H1 (cell line): Measurements from ENCODE around the gene ASB14. TPM values are rescaled to one million over a fixed set of nuclear protein-coding genes. Genes with fewer than 3 reads are reported as not detected.

Experiments used
- CBX5 ChIP-seq: fragments of 300-800, 300-1000 bp; sonication (generic); IDR thresholded peaks from 2 replicates; pipeline ENCODE4 v1.7.1; 2016; ENCODE audit warnings: antibody characterized with exemption, low read length, low read depth
- EZH2 ChIP-seq: fragments of 200-600 bp; sonication (generic); IDR thresholded peaks from 2 replicates; pipeline ENCODE4 v1.7.1; 2012; ENCODE audit warnings: low read depth, mild to moderate bottlenecking, moderate library complexity, low read length, inconsistent platforms; ENCODE audit not compliant: severe bottlenecking
- FOSL1 ChIP-seq: IDR thresholded peaks from 2 replicates; pipeline ENCODE4 v1.6.1; 2011; ENCODE audit warnings: mild to moderate bottlenecking, low read depth, low read length, moderate library complexity; ENCODE audit not compliant: insufficient read depth
- GABPA ChIP-seq: IDR thresholded peaks from 2 replicates; pipeline ENCODE4 v1.6.1; 2011; ENCODE audit warnings: mild to moderate bottlenecking, low read length, moderate library complexity, borderline replicate concordance; ENCODE audit not compliant: insufficient read depth
- JUN ChIP-seq: IDR thresholded peaks from 2 replicates; pipeline ENCODE4 v1.6.1; 2011; ENCODE audit warnings: low read depth, mild to moderate bottlenecking, improper control_type of control experiment, low read length
- NRF1 ChIP-seq: IDR thresholded peaks from 2 replicates; pipeline ENCODE4 v1.6.1; 2011; ENCODE audit warnings: mild to moderate bottlenecking, low read depth, low read length, improper control_type of control experiment
- SIRT6 ChIP-seq: IDR thresholded peaks from one replicate; pipeline ENCODE4 v1.7.1; 2012; ENCODE audit warnings: low read length, inconsistent platforms
- SP2 ChIP-seq: IDR thresholded peaks from 2 replicates; pipeline ENCODE4 v1.6.1; 2012; ENCODE audit warnings: mild to moderate bottlenecking, low read length, inconsistent platforms
- TEAD4 ChIP-seq: IDR thresholded peaks from 2 replicates; pipeline ENCODE4 v1.6.1; 2012; ENCODE audit warnings: low read depth, low read length, inconsistent platforms, mixed read lengths
- polyA plus RNA-seq, 7 experiments: library from polyadenylated mRNA; depleted of rRNA in 3 of 7; stranded (reverse) in 5 of 7; unstranded in 2 of 7; fragments of >200 nt in 5 of 7; fragments of 200-250 nt in 2 of 7; gene quantifications; 1 replicate in 5 of 7; 2 replicates in 1 of 7; 4 replicates in 1 of 7; pipeline versions ENCODE4 v1.2.1 to v1.2.3, GENCODE V29; 2011 to 2013; ENCODE audit warnings: missing spikeins in 2 of 7, mixed read lengths in 2 of 7
- total RNA-seq: library from RNA; stranded (reverse); fragmentation: NEBNext Ultra II Directional; extraction: Animal tissue kit (Norgen Biotek cat#: 25700); gene quantifications from 2 replicates; pipeline ENCODE4 v1.2.1, GENCODE V29; 2021

ASB14 gene
- total and polyA plus RNA-seq, 2 of the 8 experiments (the other 6 are each of a cell fraction or from before 2014, with no cell fraction given) = not detected

DNA sequence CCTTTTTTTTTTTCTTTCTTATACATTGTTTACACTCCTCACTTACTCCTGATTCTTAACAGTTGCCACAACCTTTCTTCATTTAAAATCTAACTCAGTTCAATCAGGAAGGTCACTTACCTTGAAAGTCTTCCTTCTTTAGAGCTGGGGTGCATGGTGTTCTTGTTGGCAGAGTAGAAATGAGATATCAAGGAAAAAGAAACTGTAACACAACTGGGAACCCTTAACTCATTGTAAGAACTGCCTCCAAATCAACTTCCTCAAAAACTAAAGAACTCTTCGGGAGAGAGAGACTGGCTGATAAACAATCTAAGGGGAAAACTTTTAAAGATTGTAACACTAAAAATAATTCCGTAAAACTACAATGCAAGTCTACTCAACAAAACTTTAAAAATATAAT is 66.3 kb downstream of the ASB14 start (continued):
- TF ChIP-seq SIRT6 (no peak), NRF1 (no peak), JUN (no peak), SP2 (no peak), EZH2 (no peak), GABPA (no peak), TEAD4 (no peak), FOSL1 (no peak), CBX5 (no peak)
